Loucy (cell line): ENCODE measurements around the gene INPP4B.

Experiments
- H2AFZ ChIP-seq: fragments of 200-600 bp; sonication (generic); 2 replicates; pipeline ENCODE4 v1.6.0; 2016; ENCODE audit warnings: antibody characterized with exemption, mild to moderate bottlenecking, low read length, moderate library complexity
- H3F3A ChIP-seq: fragments of 200-600 bp; 2 replicates; pipeline ENCODE4 v1.6.0; 2016; ENCODE audit warnings: antibody characterized with exemption, low read depth, mild to moderate bottlenecking
- H3K27me3 ChIP-seq: fragments of 200-600 bp; sonication (generic); 2 replicates; pipeline ENCODE4 v1.6.1; 2014; ENCODE audit warnings: low read length, mild to moderate bottlenecking; ENCODE audit not compliant: insufficient read depth, poor library complexity, severe bottlenecking
- H3K36me3 ChIP-seq: fragments of 200-600 bp; sonication (generic); 2 replicates; pipeline ENCODE4 v1.6.1; 2016; ENCODE audit warnings: low read length; ENCODE audit not compliant: insufficient read depth
- H3K4me1 ChIP-seq: fragments of 200-600 bp; sonication (generic); 2 replicates; pipeline ENCODE4 v1.5.1; 2014; ENCODE audit warnings: low read length, mild to moderate bottlenecking; ENCODE audit not compliant: insufficient read depth, poor library complexity, severe bottlenecking
- H3K4me2 ChIP-seq: fragments of 200-600 bp; sonication (generic); 2 replicates; pipeline ENCODE4 v1.6.0; 2014; ENCODE audit warnings: antibody characterized with exemption, low read length, low read depth, mild to moderate bottlenecking; ENCODE audit not compliant: poor library complexity, severe bottlenecking
- H3K4me3 ChIP-seq: fragments of 200-600 bp; sonication (generic); 2 replicates; pipeline ENCODE4 v1.5.1; 2014; ENCODE audit warnings: low read length, mild to moderate bottlenecking, mixed read lengths; ENCODE audit not compliant: poor library complexity, severe bottlenecking
- H3K79me2 ChIP-seq: fragments of 200-600 bp; sonication (generic); 2 replicates; pipeline ENCODE4 v1.6.1; 2014; ENCODE audit warnings: low read length; ENCODE audit not compliant: insufficient read depth
- H3K9ac ChIP-seq: fragments of 200-600 bp; sonication (generic); 2 replicates; pipeline ENCODE4 v1.6.0; 2014; ENCODE audit warnings: mild to moderate bottlenecking, low read depth, low read length, moderate library complexity; ENCODE audit not compliant: poor library complexity, severe bottlenecking
- H3K9me2 ChIP-seq: fragments of 200-600 bp; sonication (generic); replicated peaks from 2 replicates; pipeline ENCODE4 v1.6.1; 2016; ENCODE audit warnings: low read depth, low read length, mixed read lengths
- H3K9me3 ChIP-seq: fragments of 200-600 bp; sonication (generic); 2 replicates; pipeline ENCODE4 v1.6.1; 2014; ENCODE audit warnings: mild to moderate bottlenecking, antibody characterized with exemption, low read length, low read depth; ENCODE audit not compliant: insufficient read depth
- H4K20me1 ChIP-seq: fragments of 200-600 bp; sonication (generic); 2 replicates; pipeline ENCODE4 v1.6.0; 2014; ENCODE audit warnings: antibody characterized with exemption, low read length, mild to moderate bottlenecking; ENCODE audit not compliant: insufficient read depth, poor library complexity, severe bottlenecking
- CTCF ChIP-seq: fragments of 200-600 bp; sonication (generic); conservative IDR thresholded peaks from 2 replicates; pipeline ENCODE4 v1.5.1; 2014; ENCODE audit warnings: mild to moderate bottlenecking, antibody characterized with exemption, low read length
- EZH2phosphoT487 ChIP-seq: fragments of 200-600 bp; IDR thresholded peaks from 2 replicates; pipeline ENCODE4 v1.6.1; 2018; ENCODE audit warnings: antibody characterized with exemption, mild to moderate bottlenecking, moderate library complexity, borderline replicate concordance

INPP4B gene

GRCh38 chr4:142696334-142697122 is 149.6 kb downstream of the INPP4B start:
- Histone ChIP-seq H3K9me3 (no peaks in the 10 kb centered on the region), H2AFZ (peak overlapping the region; percentile 7; the same call in 1 of the 2 replicates), H4K20me1 (no peaks in the 10 kb centered on the region), H3K9ac (peak overlapping the region; percentile 33), H3F3A (no peaks in the 10 kb centered on the region), H3K9me2 (no peaks in the 10 kb centered on the region), H3K4me2 (peak overlapping the region; percentile 53), H3K27me3 (no peaks in the 10 kb centered on the region), H3K4me3 (peak overlapping the region; percentile 26), H3K4me1 (peaks cover 53% of the 10 kb centered on the region), H3K79me2 (no peaks in the 10 kb centered on the region), H3K36me3 (no peaks in the 10 kb centered on the region)
- TF ChIP-seq EZH2phosphoT487 (no peak), CTCF (no peak)

- Histone ChIP-seq H3K4me2 (no peak overlapping the region), H3K9me3 (no peaks in the 10 kb centered on the region), H3K4me1 (peaks cover 12% of the 10 kb centered on the region), H3F3A (no peaks in the 10 kb centered on the region), H3K36me3 (no peaks in the 10 kb centered on the region), H3K9ac (no peak overlapping the region), H3K79me2 (no peaks in the 10 kb centered on the region), H4K20me1 (no peaks in the 10 kb centered on the region), H3K27me3 (no peaks in the 10 kb centered on the region), H3K9me2 (no peaks in the 10 kb centered on the region), H2AFZ (no peak overlapping the region), H3K4me3 (no peak overlapping the region)
- TF ChIP-seq CTCF, result no peak
Observed at GRCh38 chr4:142690406-142691163, 155.5 kb downstream of the INPP4B start.

- Histone ChIP-seq H3K36me3 (no peaks in the 10 kb centered on the region), H3F3A (no peaks in the 10 kb centered on the region), H3K27me3 (no peaks in the 10 kb centered on the region), H2AFZ (no peak overlapping the region), H3K4me3 (no peak overlapping the region), H3K9me2 (no peaks in the 10 kb centered on the region), H3K9me3 (no peaks in the 10 kb centered on the region), H3K4me2 (no peak overlapping the region), H3K79me2 (no peaks in the 10 kb centered on the region), H3K4me1 (peaks cover 11% of the 10 kb centered on the region), H4K20me1 (no peaks in the 10 kb centered on the region), H3K9ac (no peak overlapping the region)
- TF ChIP-seq CTCF, result no peak
- TF ChIP-seq EZH2phosphoT487, result no peak
Observed at GRCh38 chr4:142687547-142688275, 158.4 kb downstream of the INPP4B start.
